ENCODE data around the gene LRP3. TPM values are rescaled to one million over a fixed set of nuclear protein-coding genes. Genes with fewer than 3 reads are reported as not detected.

LRP3 gene
- total and polyA plus RNA-seq, 2 of the 13 experiments (the other 11 are each of a cell fraction or from before 2014, with no cell fraction given): 17.6 to 51.6 TPM

- TF ChIP-seq ZNF280D (CRISPR knock-in tag; IDR thresholded peaks at IDR 0.05) (peak; percentile 76), SMAD3 (CRISPR knock-in tag; IDR thresholded peaks at IDR 0.05) (peak; percentile 88; the same call in 1 of the 2 replicates), CEBPZ (IDR thresholded peaks at IDR 0.05; ENCODE audit: low read length) (no peak), SIX4 (CRISPR knock-in tag; IDR thresholded peaks at IDR 0.05) (peak; percentile 47), ZNF605 (CRISPR knock-in tag; IDR thresholded peaks at IDR 0.05) (no peak), ZSCAN29 (CRISPR knock-in tag; conservative IDR thresholded peaks at IDR 0.05) (peak; percentile 66; the same call in 1 of the 2 replicates), ISL2 (CRISPR knock-in tag; IDR thresholded peaks at IDR 0.05) (no peak), ZNF577 (CRISPR knock-in tag; IDR thresholded peaks at IDR 0.05; ENCODE audit: borderline replicate concordance, low read depth) (no peak), NCOA1 (CRISPR knock-in tag; IDR thresholded peaks at IDR 0.05) (peak; percentile 95; the same call in 1 of the 2 replicates), SNAI1 (CRISPR knock-in tag; IDR thresholded peaks at IDR 0.05; ENCODE audit: borderline replicate concordance) (0 out of 2 replicates have a peak, but pooled peaks have one; percentile 35), RAD51 (IDR thresholded peaks at IDR 0.05; ENCODE audit: borderline replicate concordance) (no peak), ZNF30 (CRISPR knock-in tag; IDR thresholded peaks at IDR 0.05) (no peak), SCMH1 (CRISPR knock-in tag; IDR thresholded peaks at IDR 0.05; ENCODE audit: borderline replicate concordance) (no peak), HOXA7 (CRISPR knock-in tag; IDR thresholded peaks at IDR 0.05) (no peak)
- TF ChIP-seq, protein P1, sequence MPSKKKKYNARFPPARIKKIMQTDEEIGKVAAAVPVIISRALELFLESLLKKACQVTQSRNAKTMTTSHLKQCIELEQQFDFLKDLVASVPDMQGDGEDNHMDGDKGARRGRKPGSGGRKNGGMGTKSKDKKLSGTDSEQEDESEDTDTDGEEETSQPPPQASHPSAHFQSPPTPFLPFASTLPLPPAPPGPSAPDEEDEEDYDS (CRISPR knock-in tag; IDR thresholded peaks at IDR 0.05): peak; percentile 77; the same call in 1 of the 2 replicates
- TF ChIP-seq, protein P2, sequence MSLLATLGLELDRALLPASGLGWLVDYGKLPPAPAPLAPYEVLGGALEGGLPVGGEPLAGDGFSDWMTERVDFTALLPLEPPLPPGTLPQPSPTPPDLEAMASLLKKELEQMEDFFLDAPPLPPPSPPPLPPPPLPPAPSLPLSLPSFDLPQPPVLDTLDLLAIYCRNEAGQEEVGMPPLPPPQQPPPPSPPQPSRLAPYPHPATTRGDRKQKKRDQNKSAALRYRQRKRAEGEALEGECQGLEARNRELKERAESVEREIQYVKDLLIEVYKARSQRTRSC (CRISPR knock-in tag; IDR thresholded peaks at IDR 0.05; ENCODE audit: low read depth): no peak
- TF ChIP-seq, protein P3, sequence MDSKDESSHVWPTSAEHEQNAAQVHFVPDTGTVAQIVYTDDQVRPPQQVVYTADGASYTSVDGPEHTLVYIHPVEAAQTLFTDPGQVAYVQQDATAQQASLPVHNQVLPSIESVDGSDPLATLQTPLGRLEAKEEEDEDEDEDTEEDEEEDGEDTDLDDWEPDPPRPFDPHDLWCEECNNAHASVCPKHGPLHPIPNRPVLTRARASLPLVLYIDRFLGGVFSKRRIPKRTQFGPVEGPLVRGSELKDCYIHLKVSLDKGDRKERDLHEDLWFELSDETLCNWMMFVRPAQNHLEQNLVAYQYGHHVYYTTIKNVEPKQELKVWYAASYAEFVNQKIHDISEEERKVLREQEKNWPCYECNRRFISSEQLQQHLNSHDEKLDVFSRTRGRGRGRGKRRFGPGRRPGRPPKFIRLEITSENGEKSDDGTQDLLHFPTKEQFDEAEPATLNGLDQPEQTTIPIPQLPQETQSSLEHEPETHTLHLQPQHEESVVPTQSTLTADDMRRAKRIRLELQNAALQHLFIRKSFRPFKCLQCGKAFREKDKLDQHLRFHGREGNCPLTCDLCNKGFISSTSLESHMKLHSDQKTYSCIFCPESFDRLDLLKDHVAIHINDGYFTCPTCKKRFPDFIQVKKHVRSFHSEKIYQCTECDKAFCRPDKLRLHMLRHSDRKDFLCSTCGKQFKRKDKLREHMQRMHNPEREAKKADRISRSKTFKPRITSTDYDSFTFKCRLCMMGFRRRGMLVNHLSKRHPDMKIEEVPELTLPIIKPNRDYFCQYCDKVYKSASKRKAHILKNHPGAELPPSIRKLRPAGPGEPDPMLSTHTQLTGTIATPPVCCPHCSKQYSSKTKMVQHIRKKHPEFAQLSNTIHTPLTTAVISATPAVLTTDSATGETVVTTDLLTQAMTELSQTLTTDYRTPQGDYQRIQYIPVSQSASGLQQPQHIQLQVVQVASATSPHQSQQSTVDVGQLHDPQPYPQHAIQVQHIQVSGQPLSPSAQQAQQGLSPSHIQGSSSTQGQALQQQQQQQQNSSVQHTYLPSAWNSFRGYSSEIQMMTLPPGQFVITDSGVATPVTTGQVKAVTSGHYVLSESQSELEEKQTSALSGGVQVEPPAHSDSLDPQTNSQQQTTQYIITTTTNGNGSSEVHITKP (CRISPR knock-in tag; IDR thresholded peaks at IDR 0.05; ENCODE audit: low read depth): peak; percentile 71; the same call in 1 of the 2 replicates
Observed at GRCh38 chr19:33176670-33177416, 17.3 kb upstream of the LRP3 start (continued).
